ENCODE results near the gene MED29. TPM values are rescaled to one million over a fixed set of nuclear protein-coding genes. Genes with fewer than 3 reads are reported as not detected.

Gene MED29
- total RNA-seq, 1 experiment from 2014 or later = 32.0 TPM

GRCh38 chr19:39390451-39390750 lies 777 bp upstream of the MED29 start:
- no peaks in the 10 kb centered on the region for H3K9me2 ChIP-seq (ENCODE audit: insufficient read depth)
- TF ChIP-seq CEBPB (IDR thresholded peaks at IDR 0.05; ENCODE audit: low read depth) = no peak
- no peak for TF ChIP-seq RAD21 (IDR thresholded peaks at IDR 0.05; ENCODE audit: low read depth)
- no peak for TF ChIP-seq EZH2phosphoT487 (IDR thresholded peaks at IDR 0.05; ENCODE audit: borderline replicate concordance)
- no peak for TF ChIP-seq EZH2 (IDR thresholded peaks at IDR 0.05)
- TF ChIP-seq FOSL1 (IDR thresholded peaks at IDR 0.05; ENCODE audit: low read depth) = no peak
- TF ChIP-seq CBX3 (IDR thresholded peaks at IDR 0.05; ENCODE audit: low read depth) = no peak
- no peak for TF ChIP-seq SRF (IDR thresholded peaks at IDR 0.05; ENCODE audit: low read depth)
- TF ChIP-seq POLR2A (IDR thresholded peaks at IDR 0.05; ENCODE audit: borderline replicate concordance, extremely low read depth, insufficient read depth, insufficient read length) = no peak
- no peak for TF ChIP-seq MAX (IDR thresholded peaks at IDR 0.05)
- no peak for TF ChIP-seq SIN3A (IDR thresholded peaks at IDR 0.05; ENCODE audit: low read depth)
- no peak for TF ChIP-seq CTCF (IDR thresholded peaks at IDR 0.05 in 2 of 3, conservative IDR thresholded peaks at IDR 0.05 in 1 of 3; ENCODE audit: borderline replicate concordance in 1 of 3, insufficient read depth in 1 of 3, low read depth in 2 of 3, low read length in 2 of 3)
- TF ChIP-seq POLR2AphosphoS5 (IDR thresholded peaks at IDR 0.05; ENCODE audit: low read depth, low read length) = no peak
- no peak for TF ChIP-seq TCF7L2 (IDR thresholded peaks at IDR 0.05; ENCODE audit: borderline replicate concordance, extremely low read depth, insufficient read depth, insufficient read length)
- ChIA-PET POLR2A (interaction anchor here (0.6 to 2.2 kb wide), 14 partner anchors 11 to 1448 kb away, joined by 3 to 39 read pairs (median 6); partner anchors contain the start of genes RPS16, SAMD4B, SUPT5H and ZFP36), RAD21 (ENCODE audit: low non-redundant PET in 1 of 2, low total read pairs in 2 of 2, uncharacterized antibody in 2 of 2, unreplicated experiment in 2 of 2) (no interaction called here), CTCF (interaction anchor here (1.1 to 2.2 kb wide), 4 partner anchors 21 to 42 kb away, joined by 3 to 8 read pairs (median 4); partner anchors contain the start of gene PLEKHG2)
- intact Hi-C loops (cut with micrococcal nuclease) = loop anchor here (2.0 to 5.0 kb wide), 2 partner anchors 40 to 178 kb away; no protein-coding TSS in a partner anchor
- no peaks in the 10 kb centered on the region for H3K27me3 ChIP-seq (ENCODE audit: insufficient read depth, low read length)
- peaks cover 25 to 39% of the 10 kb centered on the region in 2 experiments; a peak in 3 of 4 replicates for H3K36me3 ChIP-seq (ENCODE audit: control insufficient read depth in 1 of 2, insufficient read depth in 2 of 2, low read length in 2 of 2)
- H3K9me3 ChIP-seq (ENCODE audit: control insufficient read depth in 1 of 2, insufficient read depth in 1 of 2, low read depth in 1 of 2, low read length in 2 of 2) = no peaks in the 10 kb centered on the region
- peak overlapping the region; percentile 76 for H3K4me2 ChIP-seq (ENCODE audit: low read length)
- H3K4me3 ChIP-seq (replicated peaks in 1 of 2; ENCODE audit: low read depth in 1 of 2, low read length in 2 of 2) = peak overlapping the region; percentile 91 to 100
- peak; percentile 84 for DNase-seq (ENCODE audit: low read depth, low spot score)
- ATAC-seq = peak; percentile 56
- no peak overlapping the region for H2AFZ ChIP-seq (ENCODE audit: low read depth, low read length, poor library complexity, severe bottlenecking)
- peaks cover 14% of the 10 kb centered on the region in 2 experiments for H3K4me1 ChIP-seq (ENCODE audit: control insufficient read depth in 1 of 2, insufficient read depth in 2 of 2, low read length in 2 of 2)
- peak overlapping the region; percentile 90 for H3K9ac ChIP-seq (ENCODE audit: low read length)
- BruUV-seq (replicated peaks) = TSS peak; percentile 61
- H4K20me1 ChIP-seq (ENCODE audit: insufficient read depth) = no peaks in the 10 kb centered on the region
- H3K27ac ChIP-seq (ENCODE audit: low read depth, low read length) = peak overlapping the region; percentile 96
- H3K79me2 ChIP-seq (ENCODE audit: insufficient read depth, low read length) = peaks cover 39% of the 10 kb centered on the region
